Activated CD4-positive, CD25-positive, alpha-beta regulatory T cell treated with anti-CD3 and anti-CD28 coated beads, Interleukin-2, amount 50 U/mL, for 16 hours (primary cell): ENCODE data around the gene EVA1A.

Source experiments
- DNase-seq: peaks from one replicate; pipeline ENCODE4 v3.0.0-alpha.2; 2020; ENCODE audit warnings: low read depth, low spot score

EVA1A gene

DNA sequence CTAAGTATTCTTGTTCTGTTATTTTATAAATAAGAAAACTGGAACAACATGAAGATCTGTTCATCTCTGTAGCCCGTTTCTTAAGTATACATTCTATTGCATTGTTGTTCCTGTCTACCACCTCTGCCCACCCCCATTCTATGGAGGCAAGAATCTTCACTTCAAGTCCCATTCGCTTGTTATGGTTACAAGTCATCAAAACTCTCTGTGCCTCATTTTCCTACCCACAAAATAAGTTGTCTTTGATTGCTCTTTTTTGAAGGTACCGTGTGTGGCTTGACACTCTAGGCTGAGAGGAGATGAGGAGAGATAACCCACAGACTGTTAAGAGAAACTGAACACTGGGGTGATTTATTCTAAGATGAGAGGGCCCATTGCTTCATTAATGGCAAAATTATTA, 2.9 kb upstream of the EVA1A start:
- no peak for DNase-seq

DNA sequence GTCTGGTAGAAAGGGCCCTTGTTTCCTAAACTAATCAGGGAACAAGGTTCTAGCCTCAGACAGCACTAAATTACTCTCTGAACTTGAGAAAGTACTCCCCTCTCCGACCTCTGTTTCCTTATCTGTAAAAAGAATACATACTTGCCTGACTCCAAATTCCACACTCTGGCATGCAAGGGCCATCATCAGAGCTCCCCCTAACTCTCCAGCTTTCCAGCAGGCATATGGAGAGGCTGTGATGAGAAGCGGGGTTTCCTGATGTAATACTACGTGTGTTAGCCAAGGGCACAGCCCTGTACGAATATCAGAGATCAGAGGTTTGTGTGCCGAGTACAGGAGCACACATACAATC, 1.8 kb upstream of the EVA1A start:
- DNase-seq: no peak

DNA sequence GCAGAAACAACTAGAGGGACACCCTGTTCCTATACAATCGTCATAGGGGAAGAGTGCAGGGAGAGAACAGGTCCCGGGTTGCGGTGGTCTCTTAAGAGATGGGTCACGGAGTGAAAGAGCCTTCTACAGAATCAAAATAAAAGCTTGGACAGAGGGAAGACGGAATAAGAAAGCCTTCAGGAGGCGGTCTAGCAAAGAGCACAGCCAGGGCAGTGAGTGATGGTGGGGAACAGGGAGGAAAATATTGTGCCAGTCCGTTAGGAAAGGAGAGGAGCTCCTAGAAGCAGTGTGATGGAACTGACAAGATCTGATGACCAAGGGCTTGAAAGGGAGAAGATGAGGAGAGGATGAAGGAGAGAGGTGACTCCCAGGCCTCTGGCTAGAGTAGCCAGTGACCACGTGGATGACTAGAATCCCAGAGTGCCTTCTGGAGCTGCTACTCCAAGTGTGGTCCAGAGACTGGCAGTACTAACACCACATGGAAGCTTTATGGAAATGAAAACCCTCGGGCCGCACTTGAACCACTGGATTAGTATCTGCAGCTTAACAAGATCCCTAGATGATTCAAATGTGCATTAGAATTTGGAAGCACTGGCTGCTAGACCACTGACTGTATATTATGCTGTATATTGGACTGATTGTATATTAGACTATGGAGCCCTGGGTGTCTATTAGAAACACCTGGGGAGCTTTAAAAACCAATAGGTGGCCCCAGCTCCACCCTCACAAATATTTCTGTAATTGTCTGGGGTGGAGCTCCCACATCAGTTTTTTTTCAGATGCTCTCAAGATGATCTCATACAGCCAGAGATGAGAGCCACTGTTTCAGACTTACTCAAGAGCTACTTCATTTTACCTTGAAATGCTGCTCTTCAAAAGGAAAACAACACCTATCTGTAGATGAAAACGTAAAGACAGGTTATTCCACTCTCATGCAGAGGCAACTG, 1.1 kb upstream of the EVA1A start:
- no peak for DNase-seq

DNA sequence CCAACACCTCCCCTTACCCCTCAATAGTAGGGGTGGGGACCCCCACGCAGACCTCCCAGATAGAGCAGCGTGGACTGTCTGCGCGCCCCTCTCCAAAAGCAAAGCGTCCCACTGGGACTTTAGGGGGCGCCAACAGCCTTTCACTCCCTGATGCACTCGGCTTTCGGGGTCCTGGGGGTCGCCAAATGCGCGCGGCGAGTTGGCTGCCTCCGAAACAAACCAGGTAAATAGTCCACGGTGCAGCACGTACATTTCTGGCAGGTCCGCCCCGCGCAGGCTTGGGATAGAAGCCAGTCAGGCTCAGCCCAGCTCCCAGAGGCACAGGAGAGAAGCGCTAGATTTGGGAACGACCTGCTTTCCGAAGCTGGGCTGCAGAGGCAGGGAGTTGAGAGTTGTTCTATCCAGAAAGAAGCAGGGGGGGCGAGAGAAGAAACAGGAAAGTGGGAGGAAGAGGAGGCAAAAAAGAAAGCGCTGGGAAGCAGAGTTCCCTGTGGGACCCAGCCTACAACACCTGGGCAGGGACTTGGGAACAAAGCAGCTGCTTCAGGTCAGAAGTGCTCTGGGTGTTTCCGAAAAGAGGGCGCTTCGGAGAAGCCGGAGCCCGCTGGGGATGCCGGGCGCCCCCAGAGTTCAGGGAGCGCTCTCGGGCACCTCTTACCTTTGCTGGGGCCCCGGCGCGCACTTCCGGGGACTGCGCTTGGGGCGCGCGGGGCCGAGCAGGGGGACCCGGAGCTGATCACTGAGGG, 544 bp downstream of the EVA1A start:
- DNase-seq: no peak

DNA sequence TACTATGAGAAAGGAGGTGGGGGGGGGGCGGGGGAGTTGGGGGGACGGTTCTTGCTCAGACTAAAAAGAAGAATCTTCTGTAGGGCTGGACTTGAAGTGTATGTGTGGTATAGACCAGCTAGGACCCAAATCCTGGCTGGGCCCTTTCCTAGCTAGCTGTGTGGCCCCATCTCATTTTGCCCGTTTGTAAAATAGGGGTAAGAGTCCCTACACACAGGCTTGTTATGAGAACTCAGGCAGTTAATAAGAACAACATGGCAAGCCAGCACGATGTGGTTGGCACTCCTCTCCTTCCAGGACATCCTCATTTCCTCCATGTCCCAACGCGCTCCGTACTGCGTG, 1.1 kb downstream of the EVA1A start:
- no peak for DNase-seq

DNA sequence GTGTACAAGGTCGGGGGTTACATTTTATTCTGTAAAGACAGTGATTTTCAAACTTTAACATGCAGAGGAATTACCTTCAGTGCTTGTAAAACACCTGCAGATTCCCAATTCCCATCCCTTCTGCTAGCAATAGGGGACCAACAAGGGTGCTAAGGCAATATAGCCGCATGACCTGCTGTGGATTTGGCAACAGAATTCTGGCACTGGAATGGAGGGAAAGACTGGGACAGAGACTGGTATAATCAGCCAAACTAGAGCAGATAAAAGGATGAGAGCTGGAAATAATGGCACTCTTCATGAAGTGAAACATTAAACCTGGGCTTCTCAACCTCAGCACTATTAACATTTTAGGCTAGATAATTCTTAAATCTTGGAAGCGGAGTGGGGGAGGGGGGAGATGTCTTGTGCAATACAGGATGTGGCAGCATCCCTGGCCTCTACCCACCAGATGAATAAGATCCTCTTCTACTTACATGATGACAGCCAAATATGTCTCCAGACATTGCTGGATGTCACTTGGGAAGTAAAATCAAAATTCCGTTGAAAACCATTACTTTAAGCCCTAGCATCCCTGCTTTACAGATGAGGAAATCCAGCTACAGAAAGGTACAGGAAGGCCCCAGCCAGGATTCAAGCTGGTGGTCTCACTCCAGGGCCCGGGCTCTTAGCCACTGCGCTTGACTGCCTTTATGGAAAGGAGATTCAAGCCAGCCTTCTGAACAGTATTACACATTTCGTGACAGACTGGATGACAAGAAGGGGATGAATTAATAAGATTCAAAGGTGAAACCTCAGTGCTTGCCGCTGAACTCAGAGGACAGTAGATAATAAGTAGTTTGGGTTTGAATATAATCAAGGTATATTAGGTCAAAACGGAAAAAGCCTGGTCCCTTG, 1.7 kb downstream of the EVA1A start:
- no peak for DNase-seq

DNA sequence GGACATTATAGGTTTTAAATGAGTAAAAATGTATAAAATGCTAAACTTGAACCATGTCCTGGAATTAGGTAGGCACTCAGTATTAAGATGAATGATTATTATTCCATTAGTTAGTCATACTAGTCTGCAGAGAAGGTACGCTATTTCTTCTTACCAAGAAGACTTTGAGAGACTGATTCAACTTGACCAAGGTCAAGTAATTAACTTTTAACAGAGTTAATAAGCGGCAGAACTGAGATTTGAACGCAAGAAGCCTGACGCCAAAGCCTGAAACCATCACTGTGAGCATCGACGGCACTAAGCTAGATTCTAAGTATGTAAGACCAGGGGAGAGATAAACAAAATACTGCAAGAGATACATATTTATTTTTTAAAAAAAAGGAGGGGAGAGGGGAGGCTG, 2.6 kb downstream of the EVA1A start:
- DNase-seq: no peak

DNA sequence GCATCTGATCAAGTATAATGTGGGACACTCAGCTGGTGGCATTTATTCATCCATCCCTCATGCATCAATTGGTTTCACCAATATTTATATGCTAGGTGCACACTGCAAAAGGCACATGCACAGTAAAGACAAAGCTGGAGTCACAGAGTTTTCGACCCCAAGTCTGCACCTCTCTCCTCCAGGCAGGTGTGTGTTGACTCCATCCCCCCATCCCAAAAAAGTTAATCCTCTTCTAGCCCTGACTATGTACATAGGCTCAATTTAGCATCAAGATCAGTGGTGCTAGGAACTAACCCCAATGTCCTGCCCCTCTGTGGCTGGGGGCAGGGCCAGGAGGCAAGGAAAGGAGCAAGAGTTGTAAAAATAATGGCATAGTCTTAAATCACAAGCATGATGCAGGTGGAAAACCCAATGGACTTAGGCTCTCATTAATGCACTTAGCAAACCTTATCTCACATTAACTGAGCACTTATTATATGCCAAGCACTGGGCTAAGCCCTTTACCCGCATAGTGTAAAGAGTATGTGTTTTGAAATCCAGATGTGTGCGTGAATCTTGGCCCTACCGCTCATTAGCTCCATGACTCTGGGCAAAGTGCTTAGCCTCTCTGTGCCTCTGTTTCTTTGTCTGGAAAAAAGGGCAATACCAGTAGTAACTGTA, 3.1 kb downstream of the EVA1A start:
- no peak for DNase-seq

DNA sequence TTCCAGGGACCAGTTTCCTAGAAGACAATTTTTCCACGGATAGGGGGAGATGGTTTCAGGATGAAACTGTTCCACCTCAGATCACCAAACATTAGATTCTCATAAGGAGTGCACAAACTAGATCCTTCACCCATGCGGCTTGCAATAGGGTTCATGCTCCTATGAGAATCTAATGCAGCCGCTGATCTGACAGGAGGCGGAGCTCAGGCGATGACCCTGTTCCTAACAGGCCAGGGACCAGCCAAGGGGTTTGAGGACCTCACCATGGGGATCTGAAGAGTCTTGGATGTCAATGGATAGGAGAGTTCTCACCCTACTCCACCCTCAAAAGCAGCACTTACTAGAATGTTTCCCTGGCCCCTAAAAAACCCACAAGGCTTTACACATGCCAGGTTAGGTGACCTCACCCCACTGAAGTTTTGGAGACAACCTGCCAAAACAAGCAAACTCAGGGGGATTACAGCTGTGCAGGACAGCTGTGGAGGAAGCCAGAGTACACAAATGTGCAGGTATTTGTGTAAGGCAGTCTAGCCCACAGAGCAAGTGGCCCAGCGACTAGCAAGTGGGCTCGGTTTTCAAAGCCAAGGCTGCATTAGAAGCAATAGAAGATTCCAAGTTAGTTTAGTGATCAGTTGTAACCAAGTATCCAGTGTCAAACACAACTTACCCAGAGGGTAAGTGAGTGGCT, 3.9 kb downstream of the EVA1A start:
- no peak for DNase-seq

DNA sequence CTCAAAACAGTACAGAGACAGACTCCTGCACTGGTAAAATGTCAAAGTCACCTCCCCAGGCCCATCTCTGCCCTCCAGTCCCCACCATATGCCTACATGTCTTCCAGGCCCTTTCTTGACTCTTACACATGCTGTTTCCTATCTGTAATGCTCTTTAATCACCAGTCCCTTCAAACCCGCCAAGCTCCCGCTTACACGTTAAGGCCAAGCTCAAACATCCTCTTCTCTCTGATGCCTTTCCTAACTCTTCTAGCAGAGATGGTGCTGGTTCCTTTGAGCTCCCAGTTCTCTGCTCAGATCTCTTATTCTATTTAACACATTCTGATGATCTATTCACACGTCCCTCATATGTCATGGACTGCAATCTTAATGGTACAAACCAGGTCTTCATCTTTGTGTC, 5.0 kb downstream of the EVA1A start:
- DNase-seq: no peak

DNA sequence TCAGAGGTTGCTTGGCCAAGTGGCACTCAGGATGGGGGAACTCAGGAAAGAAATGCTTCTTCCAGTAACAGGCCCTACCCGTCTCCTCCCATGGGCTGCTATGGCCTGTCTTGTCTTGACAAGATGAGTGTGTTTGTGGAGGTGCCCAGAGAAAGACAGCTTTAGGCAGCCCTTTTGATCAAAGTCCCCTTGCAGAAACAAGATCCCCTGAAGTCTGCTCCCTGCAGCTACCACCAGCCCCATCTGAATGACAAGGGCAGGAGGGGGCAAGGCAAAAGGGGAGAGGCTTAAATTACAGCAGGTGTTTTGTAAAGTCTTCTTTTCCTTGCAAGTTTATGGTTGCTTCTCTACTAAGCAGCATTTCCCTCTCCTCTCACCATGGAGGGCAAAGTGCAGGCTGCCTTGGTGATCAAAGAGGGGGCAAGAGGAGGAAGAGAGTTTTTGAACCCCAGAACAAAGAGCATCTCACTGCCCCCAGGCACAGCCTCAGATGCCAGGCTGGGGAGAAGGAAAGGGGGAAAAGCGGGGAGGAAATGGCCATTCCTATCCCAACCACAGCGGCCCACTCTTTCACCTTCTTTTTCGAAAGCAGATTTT, 6.7 kb downstream of the EVA1A start:
- no peak for DNase-seq

DNA sequence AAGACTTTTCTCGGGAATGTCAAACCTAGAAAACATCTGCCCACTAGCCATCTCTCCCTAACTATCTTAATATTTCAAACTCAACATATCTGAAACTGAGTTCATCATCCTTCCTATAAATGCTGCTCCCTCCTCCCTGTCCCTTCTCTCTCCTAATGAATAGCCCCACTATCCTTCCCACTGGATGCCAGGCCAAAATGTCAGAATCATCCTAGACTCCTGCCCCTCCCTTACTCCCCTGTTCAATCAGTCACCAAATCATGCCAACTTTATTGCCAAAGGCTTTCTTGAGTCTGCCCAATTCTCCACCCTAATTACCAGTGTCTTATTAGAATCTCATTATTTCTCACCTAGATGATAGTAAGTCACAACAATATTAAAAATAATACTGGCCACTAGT, 8.5 kb downstream of the EVA1A start:
- DNase-seq: no peak

DNA sequence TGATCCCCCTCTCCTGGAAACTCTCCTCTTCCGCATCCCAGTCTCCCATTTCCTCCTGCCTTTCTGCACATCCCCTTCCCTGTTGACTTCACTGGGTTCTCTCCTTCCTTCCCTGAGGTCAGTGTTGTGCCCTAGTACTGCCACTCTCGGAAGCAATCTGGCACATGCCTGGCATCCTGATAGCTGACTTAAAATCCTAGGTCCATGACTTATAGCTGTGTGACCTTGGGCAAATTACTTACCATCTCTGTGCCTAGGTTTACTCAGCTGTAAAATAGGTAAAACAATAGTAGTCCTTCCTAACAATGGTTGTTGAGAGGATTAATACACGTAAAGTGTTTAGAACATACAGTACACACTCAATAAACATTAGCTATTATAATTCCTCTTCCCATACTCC, 9.3 kb downstream of the EVA1A start:
- DNase-seq: no peak

DNA sequence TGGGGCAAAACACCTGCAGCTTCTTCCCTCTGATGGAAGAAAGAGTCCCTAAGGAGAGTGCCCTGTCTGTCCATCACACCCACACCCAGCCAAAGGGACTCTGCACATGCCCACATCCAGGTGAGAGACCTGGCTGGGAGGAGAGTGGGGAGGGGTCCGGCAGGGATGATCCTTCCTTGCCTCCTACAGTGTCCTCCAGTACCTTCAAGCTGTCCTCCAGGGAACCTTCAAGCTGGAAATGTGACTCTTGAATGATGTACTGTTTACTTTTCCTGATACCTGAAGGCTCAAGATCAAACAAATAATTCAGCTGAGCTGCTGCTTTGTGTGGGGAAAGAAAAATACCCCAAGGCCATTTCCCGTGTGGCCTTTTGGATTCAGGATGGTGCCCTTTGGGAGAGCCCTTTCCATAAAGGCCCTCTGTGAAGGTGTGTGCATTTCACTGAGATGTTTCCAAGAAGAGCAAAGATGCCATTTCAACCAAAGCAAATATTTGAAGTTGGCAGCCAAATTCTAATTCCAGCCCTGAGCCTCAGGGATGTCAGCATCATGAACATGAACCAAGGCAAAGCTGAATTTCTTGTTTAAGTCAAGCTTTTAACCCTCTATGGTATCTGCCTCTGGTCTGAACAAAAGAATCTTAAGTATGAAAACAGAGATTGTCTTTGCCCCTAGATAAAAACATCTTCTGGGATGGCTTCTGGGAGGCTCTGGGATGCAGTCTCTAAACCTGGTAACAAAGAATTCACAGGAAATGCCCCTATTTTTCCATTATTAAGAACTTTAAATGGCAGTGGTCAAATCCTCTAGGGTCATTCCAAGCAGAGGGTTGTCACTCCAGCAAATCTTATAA, 11.1 kb downstream of the EVA1A start:
- no peak for DNase-seq

DNA sequence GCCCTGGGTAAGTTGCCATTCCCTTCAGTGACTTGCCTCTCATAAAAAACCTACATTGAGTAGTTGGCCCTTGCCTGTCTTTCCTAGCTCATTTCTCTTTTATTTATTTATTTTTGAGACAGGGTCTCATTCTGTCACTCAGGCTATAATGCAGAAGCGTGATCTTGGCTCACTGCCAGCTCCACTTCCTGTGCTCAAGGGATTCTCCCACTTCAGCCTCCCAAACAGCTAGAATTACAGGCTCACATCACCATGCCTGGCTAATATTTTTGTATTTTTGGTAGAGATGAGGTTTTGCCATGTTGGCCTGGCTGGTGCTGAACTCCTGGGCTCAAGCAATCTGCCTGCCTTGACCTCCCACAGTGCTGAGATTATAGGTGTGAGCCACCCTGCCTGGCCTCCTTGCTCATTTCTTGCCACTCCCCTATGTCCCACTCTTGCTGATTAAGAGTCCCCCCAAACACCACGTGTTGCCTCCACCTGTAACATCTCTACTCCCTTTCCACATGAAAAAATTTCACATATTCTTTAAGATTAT, 12.6 kb downstream of the EVA1A start:
- DNase-seq: no peak

DNA sequence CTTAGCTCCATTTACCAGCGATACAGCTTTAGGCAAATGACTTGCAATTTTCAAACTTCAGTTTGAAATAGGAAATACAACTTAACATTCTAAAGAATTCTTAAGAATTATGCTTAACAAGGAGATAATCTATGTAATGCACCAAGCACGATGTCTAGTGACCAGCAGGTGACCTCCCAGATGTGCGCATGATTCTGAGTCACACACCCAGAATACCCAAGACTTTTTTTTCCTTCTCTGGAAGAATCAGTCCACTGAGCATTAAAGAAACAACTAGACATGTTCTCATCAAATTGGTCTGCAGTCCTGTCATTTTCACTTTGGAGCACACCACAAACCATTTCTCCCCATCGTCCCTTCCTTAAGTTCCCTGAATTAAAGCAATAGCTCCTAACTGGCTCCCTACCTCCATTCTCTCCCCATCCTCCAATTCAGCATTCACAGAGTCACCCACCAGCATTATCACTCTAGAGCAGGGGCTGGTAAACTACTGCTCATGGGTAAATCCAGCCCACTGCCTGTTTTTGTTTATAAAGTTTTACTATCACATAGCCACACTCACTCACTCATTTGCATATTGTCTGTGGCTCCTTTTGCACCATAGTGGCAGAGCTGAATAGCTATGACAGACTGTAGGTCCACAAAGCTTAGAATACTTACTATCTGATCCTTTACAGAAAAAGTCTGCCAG, 13.2 kb downstream of the EVA1A start:
- no peak for DNase-seq

DNA sequence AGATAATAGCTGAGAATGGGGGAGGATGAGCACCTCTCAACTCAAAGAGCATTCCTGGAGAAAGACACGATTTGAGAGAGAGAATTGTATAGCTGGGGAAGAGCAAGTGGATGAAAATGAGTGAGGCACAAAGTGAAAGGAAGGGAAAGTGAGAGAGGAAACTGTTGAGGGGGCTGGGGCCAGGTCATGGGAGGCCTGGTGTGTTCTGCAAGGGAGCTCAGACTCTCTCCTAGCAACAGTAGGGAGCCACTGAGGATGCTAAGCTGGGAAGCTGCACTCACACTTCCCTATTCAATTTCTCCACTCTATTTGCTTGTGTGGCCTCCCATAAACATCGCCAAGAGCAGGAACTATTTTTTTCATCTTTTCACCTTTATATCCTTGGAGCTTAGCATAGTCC, 14.8 kb downstream of the EVA1A start:
- no peak for DNase-seq

DNA sequence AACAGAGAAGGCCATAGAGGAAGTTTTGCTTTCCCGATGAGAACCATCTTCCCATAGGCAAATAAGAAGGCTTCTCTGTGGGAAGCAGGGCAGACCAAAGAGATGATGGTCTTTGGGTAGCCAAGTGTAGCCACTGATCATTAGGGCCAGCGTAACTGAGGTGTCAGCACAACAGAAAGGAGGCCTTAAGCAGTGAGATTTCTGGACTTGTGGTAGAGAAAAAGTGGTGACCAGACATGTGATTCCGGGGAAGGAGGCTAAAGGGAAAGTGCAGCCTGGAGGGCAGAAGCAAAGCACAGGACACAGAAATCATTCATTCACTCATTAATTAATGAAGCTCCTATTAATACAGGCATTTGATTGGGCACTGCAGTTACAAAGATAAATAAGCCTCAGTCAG, 15.4 kb downstream of the EVA1A start:
- no peak for DNase-seq

DNA sequence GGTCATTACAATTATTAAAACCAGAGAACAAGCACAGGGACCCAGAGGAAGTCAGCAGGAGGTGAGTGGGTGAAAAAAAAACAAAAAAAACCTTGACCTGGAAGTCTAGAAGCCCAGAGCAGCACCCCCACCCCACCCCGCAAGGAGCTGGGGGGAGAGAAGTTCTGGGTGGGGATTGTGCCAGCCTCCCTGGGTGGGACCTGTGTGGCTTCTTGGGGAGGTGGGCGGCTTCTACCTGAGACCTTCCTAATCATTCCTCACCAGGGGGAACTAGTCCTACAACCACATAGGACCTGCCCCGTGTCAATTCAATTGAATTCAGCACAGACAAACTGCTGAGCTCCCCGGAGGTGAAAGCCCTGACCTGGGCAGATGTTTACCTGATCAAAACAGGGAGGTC, 17.3 kb downstream of the EVA1A start:
- no peak for DNase-seq
